Activated CD4-positive, alpha-beta T cell treated with anti-CD3 and anti-CD28 coated beads for 24 hours (primary cell): Measurements from ENCODE around the gene MTCL1.

Experiments used
- DNase-seq, 2 donors: peaks; one replicate each; pipeline ENCODE4 v3.0.0-alpha.2; 2020; ENCODE audit warnings: low read depth in 2 of 2

MTCL1 gene

DNA sequence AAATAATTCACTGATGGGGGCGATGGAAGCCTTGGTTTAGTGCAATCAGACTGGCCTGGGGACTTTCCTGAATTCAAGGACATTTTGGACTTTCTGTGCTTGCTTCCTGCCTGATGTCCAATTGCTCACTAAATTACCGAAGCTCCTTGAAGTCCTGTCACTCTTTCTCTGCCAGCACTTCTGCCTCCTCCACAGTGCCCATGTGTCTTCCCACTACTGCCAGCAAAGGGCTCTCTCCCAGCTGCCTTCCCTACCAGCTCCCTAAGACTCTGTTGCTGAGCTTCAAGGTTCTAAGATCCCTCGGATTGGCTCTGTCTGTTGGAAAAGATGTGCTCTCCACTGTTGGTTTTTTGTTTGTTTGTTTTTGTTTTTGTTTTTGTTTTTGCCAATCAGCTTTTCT lies 158.1 kb downstream of the MTCL1 start:
- no peak for DNase-seq

DNA sequence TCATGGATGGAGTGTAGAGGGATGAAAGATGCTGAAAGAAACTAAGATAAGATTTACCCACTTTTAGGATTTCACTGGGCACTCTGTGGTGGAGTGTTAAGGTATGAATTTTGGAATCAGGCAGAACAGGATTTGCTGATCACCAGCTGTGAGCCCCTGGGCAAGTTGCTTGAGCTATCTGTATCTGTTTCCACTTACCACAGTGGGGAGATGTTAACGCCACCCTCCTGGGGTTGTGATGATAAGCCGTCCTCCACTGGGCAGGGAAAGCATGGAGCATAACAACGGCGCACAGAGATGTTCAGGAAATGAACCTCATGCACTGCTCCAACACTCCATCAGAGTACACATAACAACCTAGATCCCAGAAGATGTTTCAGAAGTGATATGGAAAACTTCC lies 160.6 kb downstream of the MTCL1 start:
- no peak for DNase-seq

DNA sequence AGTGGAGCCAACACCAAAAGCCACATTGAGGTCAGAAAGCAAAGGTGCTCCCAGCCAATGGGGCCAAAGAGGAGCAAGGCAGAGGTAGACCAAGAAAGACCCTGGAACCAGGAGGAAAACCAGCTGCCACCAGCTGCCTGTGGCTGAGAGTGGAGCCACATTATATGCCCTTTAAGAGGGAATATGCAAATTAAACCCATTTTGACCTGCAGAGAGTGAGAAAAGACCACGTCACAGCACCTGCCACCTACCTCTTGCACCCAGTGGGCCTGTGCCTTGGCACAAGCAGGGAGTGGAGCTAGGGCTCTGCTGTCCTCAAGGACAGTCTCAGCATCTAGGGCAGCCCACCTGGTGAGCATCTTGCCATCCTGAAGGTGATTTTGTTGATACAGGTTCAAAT lies 161.3 kb downstream of the MTCL1 start:
- no peak for DNase-seq

DNA sequence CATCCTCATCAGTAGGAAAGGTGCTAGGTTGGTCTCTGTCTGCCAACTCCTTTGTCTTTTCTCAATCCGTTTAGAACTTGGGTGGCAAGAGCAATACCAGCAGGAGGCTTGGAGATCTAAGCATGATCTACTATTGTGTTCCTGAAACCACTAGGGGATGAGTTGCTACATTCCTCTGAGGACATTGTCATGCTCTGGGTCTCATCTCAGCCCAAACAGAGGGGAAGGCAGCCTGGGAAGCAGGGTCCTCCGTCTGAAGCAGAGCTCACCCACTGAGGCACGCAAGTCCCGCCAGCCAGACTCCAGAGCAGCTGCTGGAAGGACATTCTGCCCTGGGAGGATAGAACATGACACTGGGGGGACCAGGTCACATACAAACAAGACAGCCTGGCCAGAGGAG lies 162.9 kb downstream of the MTCL1 start:
- DNase-seq: no peak

DNA sequence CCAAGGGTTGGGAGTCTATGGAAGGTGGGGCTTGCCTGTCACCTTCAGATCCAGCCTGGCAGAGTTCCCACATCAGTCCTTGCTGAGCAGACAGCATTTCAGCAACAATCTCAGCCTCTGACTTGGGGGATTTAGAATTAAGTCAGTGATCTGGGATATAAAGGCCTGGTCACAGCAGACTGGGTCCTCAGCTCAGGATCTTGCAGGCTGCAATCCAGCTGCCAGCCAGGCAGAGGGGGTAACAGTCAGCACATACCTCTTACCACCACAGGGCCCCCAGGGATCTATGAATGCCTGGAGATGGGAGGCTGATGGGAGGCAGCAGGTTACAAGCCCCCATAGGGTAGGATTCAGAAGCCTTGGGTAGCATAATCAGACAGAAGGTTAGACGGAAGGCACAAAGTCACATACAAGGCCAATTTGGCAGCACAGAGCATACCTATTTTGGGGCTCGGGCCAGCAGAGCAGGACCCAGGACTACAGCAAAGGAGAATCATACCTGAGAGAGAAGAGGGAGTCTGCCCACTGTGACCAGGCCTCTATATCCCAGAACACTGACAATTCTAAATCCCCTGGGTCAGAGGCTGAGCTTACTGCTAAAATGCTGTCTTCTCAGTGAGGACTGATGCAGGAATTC lies 163.5 kb downstream of the MTCL1 start:
- DNase-seq: no peak

DNA sequence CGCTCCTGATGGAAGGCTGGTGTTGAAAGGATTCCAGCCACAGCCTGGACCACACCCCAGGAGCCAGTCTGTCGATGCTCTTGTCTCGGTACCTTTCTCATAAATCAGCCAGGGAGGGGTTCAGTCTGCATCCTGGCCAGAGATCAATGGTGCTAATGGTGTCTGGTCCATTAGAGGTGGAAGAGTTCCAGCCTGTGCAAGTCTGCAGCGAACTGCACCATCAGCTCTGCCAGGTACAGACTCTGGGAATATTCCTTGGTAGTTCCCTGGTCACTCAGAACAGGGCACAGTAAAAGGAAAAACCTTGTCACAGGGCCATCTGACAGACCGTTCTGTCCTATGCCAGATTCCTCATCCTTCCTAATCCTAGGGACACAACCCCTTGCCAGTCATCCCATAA lies 164.3 kb downstream of the MTCL1 start:
- DNase-seq: no peak

DNA sequence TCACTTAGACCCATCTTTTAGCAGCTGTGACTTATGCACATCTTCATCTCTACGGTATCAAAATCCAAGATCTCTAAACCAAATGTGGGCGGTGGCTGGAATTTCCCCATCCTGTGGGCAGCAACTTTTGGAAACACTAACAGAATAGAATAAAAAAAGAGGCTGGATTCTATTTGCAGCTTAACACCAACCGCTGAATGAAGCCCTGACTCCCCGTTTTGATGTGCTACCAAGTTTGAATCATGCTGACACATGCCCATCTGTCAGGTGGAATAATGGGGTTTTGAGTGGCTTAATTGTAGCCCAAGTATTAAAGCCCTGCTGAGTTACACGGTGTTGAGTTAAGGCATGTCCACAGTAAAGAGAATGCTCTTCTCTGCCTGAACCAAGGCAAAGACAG lies 165.2 kb downstream of the MTCL1 start:
- DNase-seq: no peak

DNA sequence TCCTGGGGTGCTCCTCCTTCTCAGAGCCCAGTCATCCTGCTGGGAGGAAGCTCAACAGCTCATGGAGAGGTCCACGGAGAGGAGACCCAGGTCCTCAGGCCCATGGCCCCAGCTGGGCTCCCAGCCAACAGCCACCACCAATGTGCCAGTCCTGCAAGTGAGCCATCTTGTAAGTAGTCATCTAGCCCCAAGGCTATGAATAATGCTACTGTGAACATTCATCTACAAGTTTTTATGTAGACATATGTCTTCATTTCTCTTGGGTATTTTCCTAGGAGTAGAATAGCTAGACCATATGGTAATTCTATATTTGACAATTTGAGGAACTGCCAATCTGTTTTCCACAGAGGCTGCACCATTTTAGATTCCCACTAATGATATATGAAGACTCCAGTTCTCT lies 166.1 kb downstream of the MTCL1 start:
- no peak for DNase-seq

DNA sequence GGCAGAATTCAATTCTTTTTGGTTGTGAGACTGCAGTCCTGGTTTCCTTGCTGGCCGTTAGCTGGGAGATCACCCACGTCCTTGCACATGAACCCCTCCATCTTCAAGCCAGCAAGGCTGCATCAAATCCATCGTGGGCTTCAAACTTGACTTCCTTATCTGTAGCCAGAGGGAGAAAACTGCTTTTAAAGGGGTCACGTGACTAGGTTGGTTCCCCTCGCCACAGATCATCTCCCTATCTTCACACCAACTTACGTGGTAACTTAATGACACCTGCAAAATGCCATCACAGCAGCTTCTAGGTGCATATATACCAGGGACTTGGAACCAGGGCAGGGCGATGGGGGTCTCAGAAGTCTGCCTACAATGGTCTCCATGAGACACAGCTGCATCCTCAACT lies 169.5 kb downstream of the MTCL1 start:
- DNase-seq: no peak

DNA sequence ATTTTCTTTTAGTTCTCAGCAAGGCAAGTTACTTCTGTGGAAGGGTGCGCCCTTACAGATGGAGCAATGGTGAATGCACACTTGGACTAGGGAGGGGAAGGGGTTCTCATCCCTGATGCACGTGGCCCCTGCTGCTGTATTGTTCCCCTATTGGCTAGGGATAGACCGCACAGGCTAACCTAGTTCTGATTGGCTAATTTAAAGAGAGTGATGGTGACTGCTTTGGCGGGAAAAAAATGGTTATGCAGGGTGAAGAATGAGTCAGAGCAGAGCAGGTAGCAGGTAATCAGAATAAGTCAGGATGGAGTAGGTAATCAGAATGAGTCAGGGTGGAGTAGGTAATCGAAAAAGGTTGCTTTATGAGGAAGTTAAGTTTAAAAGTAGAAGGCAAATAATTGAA lies 171.5 kb downstream of the MTCL1 start:
- no peak for DNase-seq

DNA sequence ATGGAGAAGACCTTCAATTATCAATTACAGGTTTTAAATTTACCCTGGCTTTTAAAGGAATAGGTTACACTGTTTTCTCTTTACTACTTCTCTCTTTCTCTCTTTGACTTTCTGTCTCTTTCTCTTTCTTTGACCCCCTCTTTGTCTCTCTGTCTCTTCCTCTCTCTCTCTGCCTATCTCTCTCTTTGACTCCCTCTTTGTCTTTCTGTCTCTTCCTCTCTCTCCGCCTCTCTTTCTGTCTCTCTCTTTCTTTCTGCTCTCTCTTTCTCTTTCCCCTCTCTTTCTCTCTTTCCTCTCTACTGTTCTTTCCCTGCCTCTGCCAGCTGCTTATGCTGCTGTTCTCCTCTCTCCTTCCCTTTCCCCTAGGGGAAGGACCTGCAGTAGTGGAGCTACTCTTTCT lies 175.7 kb downstream of the MTCL1 start:
- DNase-seq: no peak
